GM23338 (cell line): Measurements from ENCODE around the gene WDR70. TPM values are rescaled to one million over a fixed set of nuclear protein-coding genes. Genes with fewer than 3 reads are reported as not detected.

Source experiments
- ATAC-seq: fragments of 200-7000 bp; cut with Tn5 transposase; 3 replicates; pipeline ENCODE4 v1.9.1; 2020
- DNase-seq: peaks from one replicate; pipeline ENCODE4 v3.0.0-alpha.2; 2015; ENCODE audit warnings: low spot score
- H2AFZ ChIP-seq: fragments of 200-600 bp; sonication (generic); 2 replicates; pipeline ENCODE4 v1.8.0; 2016; ENCODE audit warnings: antibody characterized with exemption, mild to moderate bottlenecking, moderate library complexity
- H3F3A ChIP-seq: fragments of 200-600 bp; sonication (generic); replicated peaks from 2 replicates; pipeline ENCODE4 v1.8.0; 2017; ENCODE audit warnings: antibody characterized with exemption, mixed run types, low read depth
- H3K27ac ChIP-seq: fragments of 200-600 bp; sonication (generic); 2 replicates; pipeline ENCODE4 v1.6.1; 2016; ENCODE audit warnings: low read depth
- H3K27me3 ChIP-seq: fragments of 200-600 bp; sonication (generic); 2 replicates; pipeline ENCODE4 v1.8.0; 2016; ENCODE audit warnings: mild to moderate bottlenecking, mixed run types, moderate library complexity; ENCODE audit not compliant: insufficient read depth
- H3K36me3 ChIP-seq: fragments of 200-600 bp; sonication (generic); 2 replicates; pipeline ENCODE4 v1.8.0; 2016; ENCODE audit warnings: mild to moderate bottlenecking; ENCODE audit not compliant: insufficient read depth
- H3K4me1 ChIP-seq: fragments of 200-600 bp; sonication (generic); 2 replicates; pipeline ENCODE4 v1.8.0; 2016; ENCODE audit warnings: mild to moderate bottlenecking, moderate library complexity; ENCODE audit not compliant: insufficient read depth
- H3K4me2 ChIP-seq: fragments of 200-600 bp; sonication (generic); 2 replicates; pipeline ENCODE4 v1.7.1; 2017; ENCODE audit warnings: mixed run types
- H3K4me3 ChIP-seq: fragments of 200-600 bp; sonication (generic); 2 replicates; pipeline ENCODE4 v1.6.1; 2016; ENCODE audit warnings: mixed run types
- H3K79me2 ChIP-seq: fragments of 200-600 bp; sonication (generic); replicated peaks from 2 replicates; pipeline ENCODE4 v1.8.0; 2017; ENCODE audit warnings: mild to moderate bottlenecking; ENCODE audit not compliant: insufficient read depth
- H3K9me2 ChIP-seq: fragments of 200-600 bp; sonication (generic); 2 replicates; pipeline ENCODE4 v1.8.0; 2017; ENCODE audit not compliant: insufficient read depth
- H4K20me1 ChIP-seq: fragments of 200-600 bp; sonication (generic); replicated peaks from 2 replicates; pipeline ENCODE4 v1.8.0; 2017; ENCODE audit warnings: mild to moderate bottlenecking; ENCODE audit not compliant: insufficient read depth
- H3K27ac Mint-ChIP-seq: 2 replicates; pipeline ENCODE4 v1.8.0; 2020; ENCODE audit warnings: inconsistent platforms, mild to moderate bottlenecking, moderate library complexity, mixed read lengths
- H3K27me3 Mint-ChIP-seq: 3 replicates; pipeline ENCODE4 v1.8.0; 2022; ENCODE audit warnings: low read depth, mild to moderate bottlenecking, moderate library complexity, mixed read lengths, inconsistent platforms; ENCODE audit not compliant: insufficient read depth, poor library complexity
- H3K36me3 Mint-ChIP-seq: 3 replicates; pipeline ENCODE4 v1.8.0; 2021; ENCODE audit warnings: low read depth, mild to moderate bottlenecking, inconsistent platforms, moderate library complexity, mixed read lengths
- H3K4me1 Mint-ChIP-seq: 3 replicates; pipeline ENCODE4 v1.8.0; 2020; ENCODE audit warnings: mild to moderate bottlenecking, inconsistent platforms, mixed read lengths
- H3K4me3 Mint-ChIP-seq: 3 replicates; pipeline ENCODE4 v1.8.0; 2021; ENCODE audit warnings: moderate library complexity, mild to moderate bottlenecking, inconsistent platforms, mixed read lengths
- H3K9me3 Mint-ChIP-seq: 3 replicates; pipeline ENCODE4 v1.8.0; 2020; ENCODE audit warnings: moderate library complexity, mild to moderate bottlenecking, inconsistent platforms, mixed read lengths
- CREB1 ChIP-seq: fragments of 250-450 bp; sonication (Bioruptor Pico); IDR thresholded peaks from 2 replicates; pipeline ENCODE4 v1.5.0; 2020; ENCODE audit warnings: low read depth, mild to moderate bottlenecking, moderate library complexity
- EZH2 ChIP-seq: fragments of 200-600 bp; sonication (generic); IDR thresholded peaks from one replicate; pipeline ENCODE4 v1.8.0; 2017; ENCODE audit warnings: antibody characterized with exemption, mild to moderate bottlenecking, low read depth; ENCODE audit not compliant: unreplicated experiment
- EZH2phosphoT487 ChIP-seq: fragments of 200-600 bp; sonication (generic); IDR thresholded peaks from one replicate; pipeline ENCODE4 v1.8.1; 2018; ENCODE audit warnings: antibody characterized with exemption; ENCODE audit not compliant: unreplicated experiment
- JUNB ChIP-seq: IDR thresholded peaks from one replicate; pipeline ENCODE4 v1.6.1; 2016; ENCODE audit warnings: antibody characterized with exemption; ENCODE audit not compliant: unreplicated experiment
- NANOG ChIP-seq: IDR thresholded peaks from 2 replicates; pipeline ENCODE4 v1.6.1; 2016; ENCODE audit warnings: antibody characterized with exemption, borderline replicate concordance
- POLR2AphosphoS5 ChIP-seq: IDR thresholded peaks from 2 replicates; pipeline ENCODE4 v1.6.1; 2016; ENCODE audit warnings: antibody characterized with exemption, low read depth
- STAT1 ChIP-seq: IDR thresholded peaks from one replicate; pipeline ENCODE4 v1.6.1; 2016; ENCODE audit warnings: antibody characterized with exemption; ENCODE audit not compliant: unreplicated experiment
- ZNF114 ChIP-seq: fragments of 250-450 bp; sonication (Bioruptor Pico); IDR thresholded peaks from 2 replicates; pipeline ENCODE4 v1.5.0; 2020; ENCODE audit warnings: mild to moderate bottlenecking, moderate library complexity
- polyA plus RNA-seq: library from polyadenylated mRNA; unstranded; fragments of >200 nt; fragmentation: Nextera tagmentation; extraction: Ambion mirVana; gene quantifications from 2 replicates; pipeline ENCODE4 v1.2.1, GENCODE V29; 2016
- total RNA-seq: library from RNA; depleted of rRNA; stranded (reverse); fragments of >200 nt; shearing (Covaris generic); gene quantifications from 2 replicates; pipeline ENCODE4 v1.2.3, GENCODE V29; 2014
- TF ChIP-seq, protein P1 (sequence below), 2 experiments: fragments of 200-600 bp in 1 of 2; sonication (generic) in 1 of 2; conservative IDR thresholded peaks; 2 replicates each; pipeline versions ENCODE4 v1.5.1 to v1.6.1; 2016 to 2017; ENCODE audit warnings: antibody characterized with exemption in 2 of 2, low read depth in 2 of 2, mild to moderate bottlenecking in 2 of 2, moderate library complexity in 1 of 2
- TF ChIP-seq, protein P2 (sequence below): fragments of 250-450 bp; sonication (Bioruptor Pico); IDR thresholded peaks from 2 replicates; pipeline ENCODE4 v1.5.0; 2020; ENCODE audit warnings: mild to moderate bottlenecking, moderate library complexity
- TF ChIP-seq, protein P3 (sequence below): IDR thresholded peaks from one replicate; pipeline ENCODE4 v1.6.1; 2018; ENCODE audit warnings: antibody characterized with exemption; ENCODE audit not compliant: unreplicated experiment

Gene WDR70
- total and polyA plus RNA-seq, 2 experiments from 2014 or later, result 34.9 to 86.7 TPM

DNA sequence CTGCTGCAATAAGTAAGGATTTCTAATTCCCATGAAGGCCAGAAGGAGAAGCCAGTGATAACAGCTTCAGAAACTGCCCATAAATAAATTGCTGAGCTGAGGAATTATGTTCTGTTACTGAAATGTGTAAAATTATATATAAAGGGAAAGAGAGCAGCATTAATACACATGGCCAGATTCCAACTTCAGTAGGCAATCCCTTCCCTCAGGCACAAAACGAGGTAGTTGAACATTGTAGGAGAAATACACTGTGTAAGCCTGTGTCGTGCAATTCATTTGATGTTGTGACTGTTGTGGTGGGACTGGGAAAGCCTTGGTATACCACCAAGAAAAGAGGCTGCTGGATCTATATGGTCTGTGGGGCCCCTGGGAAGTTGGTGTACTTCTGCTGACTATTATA lies 192.9 kb downstream of the WDR70 start (continued):
- no peak for TF ChIP-seq STAT1
- no peak for TF ChIP-seq JUNB
- no peak for TF ChIP-seq ZNF114 (CRISPR knock-in tag)
- no peak for TF ChIP-seq POLR2AphosphoS5
- TF ChIP-seq EZH2, result no peak
- TF ChIP-seq CREB1, result no peak

DNA sequence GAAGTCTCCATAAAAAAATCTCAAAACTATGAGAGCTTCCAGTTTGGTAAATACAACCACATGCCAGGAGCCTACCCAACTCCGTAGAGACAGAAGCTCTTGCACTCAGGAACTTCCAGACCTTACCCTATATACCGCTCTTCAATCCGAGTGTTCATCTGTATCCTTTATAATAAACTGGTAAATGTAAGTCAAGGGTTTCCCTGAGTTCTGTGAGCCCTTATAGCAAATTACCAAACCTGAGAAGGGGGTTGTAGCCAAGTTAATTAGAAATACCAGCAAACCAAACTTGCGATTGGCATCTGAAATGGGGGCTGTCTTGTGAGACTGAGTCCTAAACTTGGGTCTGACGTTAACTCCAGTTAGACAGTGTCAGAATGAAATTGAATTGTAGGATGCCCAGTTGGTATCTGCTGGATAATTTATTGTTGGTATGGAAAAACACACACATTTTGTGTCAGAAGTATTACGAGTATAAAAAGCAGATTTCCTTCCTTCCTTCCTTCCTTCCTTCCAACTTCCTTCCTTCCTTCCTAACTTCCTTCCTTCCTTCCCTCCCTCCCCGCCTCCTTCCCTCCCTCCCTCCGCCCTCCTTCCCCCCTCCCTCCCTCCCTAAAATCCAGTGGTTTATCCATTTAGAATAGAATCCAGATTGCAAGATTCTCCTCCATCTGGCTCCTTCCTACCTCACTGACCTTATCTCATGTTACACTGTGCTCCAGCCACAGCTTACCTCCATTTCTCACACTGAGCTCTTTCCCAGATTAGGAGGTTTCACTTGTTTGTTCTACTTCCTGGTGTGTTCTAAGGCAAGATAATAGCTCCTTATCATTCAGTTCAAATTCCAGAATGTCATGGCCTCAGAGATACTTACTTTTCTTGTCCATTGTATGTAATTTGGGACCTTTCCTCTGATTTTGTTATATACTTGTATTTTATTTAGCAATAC lies 196.7 kb downstream of the WDR70 start:
- Mint-ChIP-seq H3K4me1 (peaks cover 7% of the 10 kb centered on the region; the same call in 2 of the 3 replicates), H3K27me3 (no peaks in the 10 kb centered on the region), H3K27ac (no peak overlapping the region), H3K4me3 (no peak overlapping the region), H3K9me3 (no peaks in the 10 kb centered on the region), H3K36me3 (no peaks in the 10 kb centered on the region)
- Histone ChIP-seq H4K20me1 (no peaks in the 10 kb centered on the region), H3K4me3 (no peak overlapping the region), H3F3A (no peaks in the 10 kb centered on the region), H3K27me3 (no peaks in the 10 kb centered on the region), H2AFZ (no peak overlapping the region), H3K9me2 (peaks cover 14% of the 10 kb centered on the region; the same call in 1 of the 2 replicates), H3K79me2 (no peaks in the 10 kb centered on the region), H3K36me3 (no peaks in the 10 kb centered on the region), H3K4me1 (no peaks in the 10 kb centered on the region; the same call in 1 of the 2 replicates), H3K27ac (no peak overlapping the region), H3K4me2 (no peak overlapping the region)
- ATAC-seq, result peak; percentile 72
- DNase-seq, result peak; percentile 9
- TF ChIP-seq STAT1, result no peak
- no peak for TF ChIP-seq EZH2phosphoT487
- TF ChIP-seq EZH2, result no peak
- TF ChIP-seq NANOG, result no peak
- TF ChIP-seq POLR2AphosphoS5, result no peak
- TF ChIP-seq, protein P1, sequence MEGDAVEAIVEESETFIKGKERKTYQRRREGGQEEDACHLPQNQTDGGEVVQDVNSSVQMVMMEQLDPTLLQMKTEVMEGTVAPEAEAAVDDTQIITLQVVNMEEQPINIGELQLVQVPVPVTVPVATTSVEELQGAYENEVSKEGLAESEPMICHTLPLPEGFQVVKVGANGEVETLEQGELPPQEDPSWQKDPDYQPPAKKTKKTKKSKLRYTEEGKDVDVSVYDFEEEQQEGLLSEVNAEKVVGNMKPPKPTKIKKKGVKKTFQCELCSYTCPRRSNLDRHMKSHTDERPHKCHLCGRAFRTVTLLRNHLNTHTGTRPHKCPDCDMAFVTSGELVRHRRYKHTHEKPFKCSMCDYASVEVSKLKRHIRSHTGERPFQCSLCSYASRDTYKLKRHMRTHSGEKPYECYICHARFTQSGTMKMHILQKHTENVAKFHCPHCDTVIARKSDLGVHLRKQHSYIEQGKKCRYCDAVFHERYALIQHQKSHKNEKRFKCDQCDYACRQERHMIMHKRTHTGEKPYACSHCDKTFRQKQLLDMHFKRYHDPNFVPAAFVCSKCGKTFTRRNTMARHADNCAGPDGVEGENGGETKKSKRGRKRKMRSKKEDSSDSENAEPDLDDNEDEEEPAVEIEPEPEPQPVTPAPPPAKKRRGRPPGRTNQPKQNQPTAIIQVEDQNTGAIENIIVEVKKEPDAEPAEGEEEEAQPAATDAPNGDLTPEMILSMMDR (conservative IDR thresholded peaks at IDR 0.05; ENCODE audit: low read depth in 2 of 2), result no peak
- TF ChIP-seq, protein P2, sequence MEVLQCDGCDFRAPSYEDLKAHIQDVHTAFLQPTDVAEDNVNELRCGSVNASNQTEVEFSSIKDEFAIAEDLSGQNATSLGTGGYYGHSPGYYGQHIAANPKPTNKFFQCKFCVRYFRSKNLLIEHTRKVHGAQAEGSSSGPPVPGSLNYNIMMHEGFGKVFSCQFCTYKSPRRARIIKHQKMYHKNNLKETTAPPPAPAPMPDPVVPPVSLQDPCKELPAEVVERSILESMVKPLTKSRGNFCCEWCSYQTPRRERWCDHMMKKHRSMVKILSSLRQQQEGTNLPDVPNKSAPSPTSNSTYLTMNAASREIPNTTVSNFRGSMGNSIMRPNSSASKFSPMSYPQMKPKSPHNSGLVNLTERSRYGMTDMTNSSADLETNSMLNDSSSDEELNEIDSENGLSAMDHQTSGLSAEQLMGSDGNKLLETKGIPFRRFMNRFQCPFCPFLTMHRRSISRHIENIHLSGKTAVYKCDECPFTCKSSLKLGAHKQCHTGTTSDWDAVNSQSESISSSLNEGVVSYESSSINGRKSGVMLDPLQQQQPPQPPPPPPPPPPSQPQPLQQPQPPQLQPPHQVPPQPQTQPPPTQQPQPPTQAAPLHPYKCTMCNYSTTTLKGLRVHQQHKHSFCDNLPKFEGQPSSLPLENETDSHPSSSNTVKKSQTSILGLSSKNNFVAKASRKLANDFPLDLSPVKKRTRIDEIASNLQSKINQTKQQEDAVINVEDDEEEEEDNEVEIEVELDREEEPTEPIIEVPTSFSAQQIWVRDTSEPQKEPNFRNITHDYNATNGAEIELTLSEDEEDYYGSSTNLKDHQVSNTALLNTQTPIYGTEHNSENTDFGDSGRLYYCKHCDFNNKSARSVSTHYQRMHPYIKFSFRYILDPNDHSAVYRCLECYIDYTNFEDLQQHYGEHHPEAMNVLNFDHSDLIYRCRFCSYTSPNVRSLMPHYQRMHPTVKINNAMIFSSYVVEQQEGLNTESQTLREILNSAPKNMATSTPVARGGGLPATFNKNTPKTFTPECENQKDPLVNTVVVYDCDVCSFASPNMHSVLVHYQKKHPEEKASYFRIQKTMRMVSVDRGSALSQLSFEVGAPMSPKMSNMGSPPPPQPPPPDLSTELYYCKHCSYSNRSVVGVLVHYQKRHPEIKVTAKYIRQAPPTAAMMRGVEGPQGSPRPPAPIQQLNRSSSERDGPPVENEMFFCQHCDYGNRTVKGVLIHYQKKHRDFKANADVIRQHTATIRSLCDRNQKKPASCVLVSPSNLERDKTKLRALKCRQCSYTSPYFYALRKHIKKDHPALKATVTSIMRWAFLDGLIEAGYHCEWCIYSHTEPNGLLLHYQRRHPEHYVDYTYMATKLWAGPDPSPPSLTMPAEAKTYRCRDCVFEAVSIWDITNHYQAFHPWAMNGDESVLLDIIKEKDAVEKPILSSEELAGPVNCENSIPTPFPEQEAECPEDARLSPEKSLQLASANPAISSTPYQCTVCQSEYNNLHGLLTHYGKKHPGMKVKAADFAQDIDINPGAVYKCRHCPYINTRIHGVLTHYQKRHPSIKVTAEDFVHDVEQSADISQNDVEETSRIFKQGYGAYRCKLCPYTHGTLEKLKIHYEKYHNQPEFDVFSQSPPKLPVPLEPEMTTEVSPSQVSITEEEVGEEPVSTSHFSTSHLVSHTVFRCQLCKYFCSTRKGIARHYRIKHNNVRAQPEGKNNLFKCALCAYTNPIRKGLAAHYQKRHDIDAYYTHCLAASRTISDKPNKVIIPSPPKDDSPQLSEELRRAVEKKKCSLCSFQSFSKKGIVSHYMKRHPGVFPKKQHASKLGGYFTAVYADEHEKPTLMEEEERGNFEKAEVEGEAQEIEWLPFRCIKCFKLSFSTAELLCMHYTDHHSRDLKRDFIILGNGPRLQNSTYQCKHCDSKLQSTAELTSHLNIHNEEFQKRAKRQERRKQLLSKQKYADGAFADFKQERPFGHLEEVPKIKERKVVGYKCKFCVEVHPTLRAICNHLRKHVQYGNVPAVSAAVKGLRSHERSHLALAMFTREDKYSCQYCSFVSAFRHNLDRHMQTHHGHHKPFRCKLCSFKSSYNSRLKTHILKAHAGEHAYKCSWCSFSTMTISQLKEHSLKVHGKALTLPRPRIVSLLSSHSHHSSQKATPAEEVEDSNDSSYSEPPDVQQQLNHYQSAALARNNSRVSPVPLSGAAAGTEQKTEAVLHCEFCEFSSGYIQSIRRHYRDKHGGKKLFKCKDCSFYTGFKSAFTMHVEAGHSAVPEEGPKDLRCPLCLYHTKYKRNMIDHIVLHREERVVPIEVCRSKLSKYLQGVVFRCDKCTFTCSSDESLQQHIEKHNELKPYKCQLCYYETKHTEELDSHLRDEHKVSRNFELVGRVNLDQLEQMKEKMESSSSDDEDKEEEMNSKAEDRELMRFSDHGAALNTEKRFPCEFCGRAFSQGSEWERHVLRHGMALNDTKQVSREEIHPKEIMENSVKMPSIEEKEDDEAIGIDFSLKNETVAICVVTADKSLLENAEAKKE (CRISPR knock-in tag), result no peak
- TF ChIP-seq, protein P3, sequence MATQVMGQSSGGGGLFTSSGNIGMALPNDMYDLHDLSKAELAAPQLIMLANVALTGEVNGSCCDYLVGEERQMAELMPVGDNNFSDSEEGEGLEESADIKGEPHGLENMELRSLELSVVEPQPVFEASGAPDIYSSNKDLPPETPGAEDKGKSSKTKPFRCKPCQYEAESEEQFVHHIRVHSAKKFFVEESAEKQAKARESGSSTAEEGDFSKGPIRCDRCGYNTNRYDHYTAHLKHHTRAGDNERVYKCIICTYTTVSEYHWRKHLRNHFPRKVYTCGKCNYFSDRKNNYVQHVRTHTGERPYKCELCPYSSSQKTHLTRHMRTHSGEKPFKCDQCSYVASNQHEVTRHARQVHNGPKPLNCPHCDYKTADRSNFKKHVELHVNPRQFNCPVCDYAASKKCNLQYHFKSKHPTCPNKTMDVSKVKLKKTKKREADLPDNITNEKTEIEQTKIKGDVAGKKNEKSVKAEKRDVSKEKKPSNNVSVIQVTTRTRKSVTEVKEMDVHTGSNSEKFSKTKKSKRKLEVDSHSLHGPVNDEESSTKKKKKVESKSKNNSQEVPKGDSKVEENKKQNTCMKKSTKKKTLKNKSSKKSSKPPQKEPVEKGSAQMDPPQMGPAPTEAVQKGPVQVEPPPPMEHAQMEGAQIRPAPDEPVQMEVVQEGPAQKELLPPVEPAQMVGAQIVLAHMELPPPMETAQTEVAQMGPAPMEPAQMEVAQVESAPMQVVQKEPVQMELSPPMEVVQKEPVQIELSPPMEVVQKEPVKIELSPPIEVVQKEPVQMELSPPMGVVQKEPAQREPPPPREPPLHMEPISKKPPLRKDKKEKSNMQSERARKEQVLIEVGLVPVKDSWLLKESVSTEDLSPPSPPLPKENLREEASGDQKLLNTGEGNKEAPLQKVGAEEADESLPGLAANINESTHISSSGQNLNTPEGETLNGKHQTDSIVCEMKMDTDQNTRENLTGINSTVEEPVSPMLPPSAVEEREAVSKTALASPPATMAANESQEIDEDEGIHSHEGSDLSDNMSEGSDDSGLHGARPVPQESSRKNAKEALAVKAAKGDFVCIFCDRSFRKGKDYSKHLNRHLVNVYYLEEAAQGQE, result no peak
- TF ChIP-seq JUNB, result no peak
- TF ChIP-seq ZNF114 (CRISPR knock-in tag), result no peak
